Measurements from ENCODE around the gene GOT2.

DNA sequence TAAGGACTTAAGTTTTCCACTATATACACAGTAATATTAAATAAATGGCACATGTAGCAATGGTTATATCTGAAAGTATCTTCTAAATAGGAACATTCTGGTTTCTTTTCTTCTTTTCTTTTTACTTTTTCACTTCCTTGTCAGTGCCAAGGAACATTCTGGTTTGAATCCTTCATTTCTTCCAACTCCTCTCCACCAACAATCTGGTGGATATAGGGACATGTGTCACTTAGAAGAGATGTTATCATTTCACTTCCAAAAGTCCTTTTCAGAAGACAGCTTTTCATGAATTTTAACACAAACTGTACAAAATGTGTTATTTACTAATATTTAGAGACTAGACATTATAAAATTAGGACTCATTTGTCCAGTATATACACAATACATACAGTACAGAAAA, 7.9 kb upstream of the GOT2 start:
- TF ChIP-seq ZNF350 (tag by site-specific recombination; IDR thresholded peaks at IDR 0.05): no peak
- no peak for TF ChIP-seq ZNF157 (tag by site-specific recombination; IDR thresholded peaks at IDR 0.05)
- TF ChIP-seq, protein P1, sequence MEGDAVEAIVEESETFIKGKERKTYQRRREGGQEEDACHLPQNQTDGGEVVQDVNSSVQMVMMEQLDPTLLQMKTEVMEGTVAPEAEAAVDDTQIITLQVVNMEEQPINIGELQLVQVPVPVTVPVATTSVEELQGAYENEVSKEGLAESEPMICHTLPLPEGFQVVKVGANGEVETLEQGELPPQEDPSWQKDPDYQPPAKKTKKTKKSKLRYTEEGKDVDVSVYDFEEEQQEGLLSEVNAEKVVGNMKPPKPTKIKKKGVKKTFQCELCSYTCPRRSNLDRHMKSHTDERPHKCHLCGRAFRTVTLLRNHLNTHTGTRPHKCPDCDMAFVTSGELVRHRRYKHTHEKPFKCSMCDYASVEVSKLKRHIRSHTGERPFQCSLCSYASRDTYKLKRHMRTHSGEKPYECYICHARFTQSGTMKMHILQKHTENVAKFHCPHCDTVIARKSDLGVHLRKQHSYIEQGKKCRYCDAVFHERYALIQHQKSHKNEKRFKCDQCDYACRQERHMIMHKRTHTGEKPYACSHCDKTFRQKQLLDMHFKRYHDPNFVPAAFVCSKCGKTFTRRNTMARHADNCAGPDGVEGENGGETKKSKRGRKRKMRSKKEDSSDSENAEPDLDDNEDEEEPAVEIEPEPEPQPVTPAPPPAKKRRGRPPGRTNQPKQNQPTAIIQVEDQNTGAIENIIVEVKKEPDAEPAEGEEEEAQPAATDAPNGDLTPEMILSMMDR (tag by site-specific recombination; IDR thresholded peaks at IDR 0.05): no peak
- no peak for TF ChIP-seq YY1 (tag by site-specific recombination; IDR thresholded peaks at IDR 0.05)
- TF ChIP-seq KLF1 (tag by site-specific recombination; IDR thresholded peaks at IDR 0.05): no peak
- TF ChIP-seq ZNF24 (tag by site-specific recombination; IDR thresholded peaks at IDR 0.05): no peak
- TF ChIP-seq, protein P2, sequence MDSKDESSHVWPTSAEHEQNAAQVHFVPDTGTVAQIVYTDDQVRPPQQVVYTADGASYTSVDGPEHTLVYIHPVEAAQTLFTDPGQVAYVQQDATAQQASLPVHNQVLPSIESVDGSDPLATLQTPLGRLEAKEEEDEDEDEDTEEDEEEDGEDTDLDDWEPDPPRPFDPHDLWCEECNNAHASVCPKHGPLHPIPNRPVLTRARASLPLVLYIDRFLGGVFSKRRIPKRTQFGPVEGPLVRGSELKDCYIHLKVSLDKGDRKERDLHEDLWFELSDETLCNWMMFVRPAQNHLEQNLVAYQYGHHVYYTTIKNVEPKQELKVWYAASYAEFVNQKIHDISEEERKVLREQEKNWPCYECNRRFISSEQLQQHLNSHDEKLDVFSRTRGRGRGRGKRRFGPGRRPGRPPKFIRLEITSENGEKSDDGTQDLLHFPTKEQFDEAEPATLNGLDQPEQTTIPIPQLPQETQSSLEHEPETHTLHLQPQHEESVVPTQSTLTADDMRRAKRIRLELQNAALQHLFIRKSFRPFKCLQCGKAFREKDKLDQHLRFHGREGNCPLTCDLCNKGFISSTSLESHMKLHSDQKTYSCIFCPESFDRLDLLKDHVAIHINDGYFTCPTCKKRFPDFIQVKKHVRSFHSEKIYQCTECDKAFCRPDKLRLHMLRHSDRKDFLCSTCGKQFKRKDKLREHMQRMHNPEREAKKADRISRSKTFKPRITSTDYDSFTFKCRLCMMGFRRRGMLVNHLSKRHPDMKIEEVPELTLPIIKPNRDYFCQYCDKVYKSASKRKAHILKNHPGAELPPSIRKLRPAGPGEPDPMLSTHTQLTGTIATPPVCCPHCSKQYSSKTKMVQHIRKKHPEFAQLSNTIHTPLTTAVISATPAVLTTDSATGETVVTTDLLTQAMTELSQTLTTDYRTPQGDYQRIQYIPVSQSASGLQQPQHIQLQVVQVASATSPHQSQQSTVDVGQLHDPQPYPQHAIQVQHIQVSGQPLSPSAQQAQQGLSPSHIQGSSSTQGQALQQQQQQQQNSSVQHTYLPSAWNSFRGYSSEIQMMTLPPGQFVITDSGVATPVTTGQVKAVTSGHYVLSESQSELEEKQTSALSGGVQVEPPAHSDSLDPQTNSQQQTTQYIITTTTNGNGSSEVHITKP (tag by site-specific recombination; IDR thresholded peaks at IDR 0.05): no peak
